HG03159 (cell line): Measurements from ENCODE around the gene NCR3LG1.

Experiments
- ATAC-seq: cut with Tn5 transposase; IDR thresholded peaks from one replicate; pipeline ENCODE4 v1.9.1; 2021; ENCODE audit warnings: mild to moderate bottlenecking, moderate library complexity; ENCODE audit not compliant: unreplicated experiment

NCR3LG1 gene

GRCh38 chr11:17391493-17392355, 40.1 kb downstream of the NCR3LG1 start:
- no peak for ATAC-seq

DNA sequence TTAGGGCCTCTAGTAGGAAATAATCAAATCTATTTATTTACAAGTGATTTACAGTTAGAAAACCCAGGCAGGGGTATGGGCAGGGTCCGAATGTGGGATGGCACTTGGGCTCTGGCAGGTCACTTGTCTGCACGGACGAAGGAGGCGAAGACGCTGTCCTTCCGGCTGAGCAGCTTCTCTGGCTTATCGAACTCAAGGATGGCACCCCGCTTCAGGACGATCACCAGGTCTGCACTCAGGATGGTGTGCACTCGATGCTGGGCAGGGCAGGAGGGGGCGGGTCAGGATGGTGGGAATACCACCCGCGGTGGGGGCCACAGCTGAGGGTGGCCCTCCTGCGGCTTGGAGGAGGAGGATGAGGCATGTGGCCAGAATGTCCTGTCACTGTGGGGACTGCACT, 41.3 kb downstream of the NCR3LG1 start:
- ATAC-seq: no peak

GRCh38 chr11:17393472-17393871, 41.9 kb downstream of the NCR3LG1 start:
- ATAC-seq: no peak

DNA sequence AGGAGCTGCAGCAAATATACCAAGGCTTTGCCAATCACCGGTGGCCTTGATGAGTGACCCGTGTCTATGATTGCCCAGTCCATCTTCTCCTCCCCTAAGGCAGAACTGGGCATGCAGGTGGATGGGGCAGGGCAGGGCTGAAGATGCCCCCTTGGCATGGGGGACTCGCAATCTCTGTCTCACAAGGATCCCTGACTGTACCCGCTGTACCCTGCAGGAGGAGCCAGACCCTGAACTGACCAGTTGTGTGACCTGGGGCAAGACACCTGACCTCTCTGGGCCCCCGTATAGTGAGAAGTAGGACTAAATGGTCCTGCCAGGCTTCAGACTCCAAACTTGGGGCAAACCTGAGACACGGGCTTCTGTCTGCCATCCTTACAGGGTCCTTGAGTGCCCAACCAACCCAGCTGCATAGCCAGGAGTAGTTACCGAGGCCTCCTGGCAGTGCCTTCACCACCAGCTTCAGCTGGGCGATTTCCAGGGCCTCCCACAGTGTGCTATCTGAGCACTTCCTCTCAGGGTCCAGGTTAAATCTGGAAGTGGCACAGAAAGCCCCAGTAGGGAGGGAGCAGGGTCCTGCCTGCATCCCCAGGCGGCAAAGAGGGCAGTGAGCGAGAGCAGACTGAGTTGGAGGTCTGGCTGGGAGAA, 43.3 kb downstream of the NCR3LG1 start:
- no peak for ATAC-seq

DNA sequence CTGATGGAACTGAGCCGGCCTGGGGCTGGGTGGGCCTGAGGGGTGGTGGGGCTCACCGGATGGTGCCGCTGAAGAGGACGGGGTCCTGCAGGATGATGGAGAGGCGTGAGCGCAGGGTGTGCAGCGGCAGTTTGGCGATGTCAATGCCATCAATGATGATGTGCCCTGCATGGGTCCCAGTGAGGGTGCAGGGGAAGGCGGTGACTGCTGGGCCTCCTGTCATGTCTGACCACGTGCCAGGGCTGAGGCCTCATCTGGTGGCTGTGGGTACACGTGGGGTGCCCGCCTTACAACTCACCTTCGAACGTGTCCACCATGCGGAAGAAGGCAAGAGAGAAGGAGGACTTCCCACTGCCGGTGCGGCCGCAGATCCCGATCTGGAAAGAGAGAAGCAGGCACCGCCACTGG, 44.0 kb downstream of the NCR3LG1 start:
- ATAC-seq: no peak

DNA sequence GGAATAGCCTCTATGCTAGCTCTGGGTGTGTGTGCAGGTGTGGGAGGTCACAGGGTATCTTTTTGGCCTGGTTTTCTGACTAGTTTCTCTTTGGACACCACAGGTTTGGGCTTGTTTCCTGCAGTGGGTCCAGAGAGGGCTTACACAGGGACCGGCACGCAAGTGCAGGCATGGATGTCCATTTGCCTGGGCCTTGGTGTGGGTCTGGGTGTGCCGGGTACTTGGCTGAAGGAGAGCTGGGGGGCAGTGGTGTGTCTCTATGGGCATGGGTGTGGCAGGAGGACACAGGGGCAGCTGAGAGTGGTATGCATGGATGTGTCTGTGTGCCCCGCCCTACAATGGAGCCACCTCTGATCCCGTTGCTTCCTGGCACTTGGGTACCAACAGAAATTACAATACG, 44.4 kb downstream of the NCR3LG1 start:
- no peak for ATAC-seq

GRCh38 chr11:17396598-17397310, 45.2 kb downstream of the NCR3LG1 start:
- ATAC-seq: no peak

- ATAC-seq: no peak
Observed at GRCh38 chr11:17397311-17398002, 45.9 kb downstream of the NCR3LG1 start.

- ATAC-seq: no peak
Observed at GRCh38 chr11:17399236-17399635, 47.6 kb downstream of the NCR3LG1 start.

GRCh38 chr11:17400048-17400775, 48.6 kb downstream of the NCR3LG1 start:
- no peak for ATAC-seq

DNA sequence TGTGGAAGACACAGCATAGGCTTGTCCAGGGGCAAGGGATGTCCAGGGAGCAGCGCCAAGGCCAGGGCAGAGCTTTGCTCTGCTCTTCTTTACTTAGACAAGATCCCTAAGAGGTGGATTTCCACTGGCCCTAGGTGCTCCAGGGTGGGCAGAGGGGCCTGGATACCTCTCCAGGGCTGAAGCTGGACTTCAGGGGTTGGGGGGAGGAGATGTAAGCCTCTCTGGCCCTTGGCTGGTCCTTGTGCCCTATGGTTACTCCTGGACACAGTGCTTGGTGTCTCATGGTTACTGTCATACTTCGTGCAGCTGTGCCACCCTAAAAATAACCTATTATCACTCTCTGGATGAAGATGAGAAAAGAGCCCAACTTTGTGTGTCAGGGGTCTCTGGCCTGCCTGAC, 49.7 kb downstream of the NCR3LG1 start:
- no peak for ATAC-seq

GRCh38 chr11:17401841-17402240, 50.2 kb downstream of the NCR3LG1 start:
- ATAC-seq: no peak

- no peak for ATAC-seq
Observed at GRCh38 chr11:17402486-17402885, 50.9 kb downstream of the NCR3LG1 start.

- ATAC-seq: no peak
Observed at GRCh38 chr11:17403980-17404759, 52.6 kb downstream of the NCR3LG1 start.

DNA sequence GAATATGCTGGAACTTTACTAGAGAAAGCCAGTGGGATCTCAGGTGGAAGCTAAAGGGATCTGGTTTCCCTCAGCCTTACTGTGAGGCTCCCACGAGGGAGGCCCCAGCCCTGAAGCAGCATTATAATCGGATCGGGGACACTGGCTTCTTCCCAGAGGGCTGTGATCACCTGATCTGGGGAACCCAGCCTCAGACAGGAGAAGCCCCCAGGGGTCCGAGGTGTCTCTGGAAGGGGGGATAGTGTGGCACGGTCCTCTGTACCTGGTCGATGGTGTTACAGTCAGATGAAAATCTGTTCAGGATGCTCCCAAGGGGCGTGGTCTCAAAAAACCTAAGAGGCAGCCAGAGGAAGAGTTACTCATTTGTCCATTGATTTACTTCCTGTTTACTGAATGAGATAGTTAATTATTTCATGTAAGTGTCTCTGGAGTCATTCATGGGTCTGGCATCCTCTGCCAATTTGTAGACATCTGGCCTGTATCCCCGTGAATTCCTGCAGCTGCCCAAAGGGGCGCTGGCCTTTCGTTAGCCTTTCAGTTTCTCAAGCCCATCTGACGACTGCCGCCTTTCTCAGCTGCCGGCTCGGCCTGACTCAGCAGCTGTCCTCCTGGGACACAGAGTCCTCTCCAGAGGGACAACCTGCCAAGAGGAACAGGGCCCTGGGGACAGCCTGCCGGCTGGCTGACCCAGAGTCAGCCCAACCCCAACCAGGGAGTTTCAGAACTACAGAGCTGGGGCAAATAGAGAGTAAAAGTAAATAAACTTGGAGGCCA, 53.8 kb downstream of the NCR3LG1 start:
- ATAC-seq: no peak

- no peak for ATAC-seq
Observed at GRCh38 chr11:17406082-17406817, 54.6 kb downstream of the NCR3LG1 start.

- no peak for ATAC-seq
Observed at GRCh38 chr11:17406818-17407149, 55.2 kb downstream of the NCR3LG1 start.

DNA sequence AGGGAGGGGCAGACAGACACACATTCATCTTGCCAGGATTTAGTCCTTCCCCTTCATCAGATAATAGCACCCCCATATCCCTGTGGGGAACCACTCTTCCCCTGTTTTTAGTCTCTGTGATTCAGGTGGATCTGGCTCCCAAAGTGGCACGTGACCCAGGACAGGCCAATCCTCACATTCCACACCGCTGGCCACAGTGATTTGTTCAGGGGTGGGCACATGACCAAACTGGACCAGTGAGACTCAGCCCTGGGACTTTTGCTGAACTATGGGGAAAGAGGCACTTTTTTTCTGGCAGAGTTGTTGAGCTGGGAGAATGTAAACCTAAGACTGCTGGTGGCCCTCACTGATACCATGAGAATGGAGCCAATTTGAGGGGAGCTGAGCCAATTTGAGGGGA, 56.0 kb downstream of the NCR3LG1 start:
- no peak for ATAC-seq
